Pancreas (tissue), 10 donors: Measurements from ENCODE around the gene FRMD5. TPM values are rescaled to one million over a fixed set of nuclear protein-coding genes. Genes with fewer than 3 reads are reported as not detected.

Source experiments
- ATAC-seq, 4 donors: fragments of 200-7000 bp; cut with Tn5 transposase; one replicate each; pipeline versions ENCODE4 v1.8.0 to v1.9.1; 2020; ENCODE audit warnings: mild to moderate bottlenecking in 4 of 4, moderate library complexity in 4 of 4
- DNase-seq, 6 donors: peaks; one replicate each; pipeline ENCODE4 v3.0.0-alpha.2; 2020
- FAIRE-seq: peaks from 2 replicates; lab custom pipeline; 2012; peaks lifted over from hg19 to GRCh38; lab: Jason Lieb, UNC
- H3K27ac ChIP-seq, 4 donors: fragments of 200-600 bp; sonication (generic); 1 replicate in 3 of 4; 2 replicates in 1 of 4; pipeline versions ENCODE4 v1.5.0 to v1.8.0; 2020
- H3K27me3 ChIP-seq, 4 donors: fragments of 200-600 bp; one replicate each; pipeline ENCODE4 v1.8.0; 2021
- H3K36me3 ChIP-seq, 3 donors: fragments of 200-600 bp; sonication (generic) in 1 of 3; one replicate each; pipeline versions ENCODE4 v1.5.0 to v1.8.0; 2020 to 2021
- H3K4me1 ChIP-seq, 3 donors: fragments of 200-600 bp; one replicate each; pipeline ENCODE4 v1.8.0; 2021
- H3K4me3 ChIP-seq, 4 donors: fragments of 200-600 bp; sonication (generic) in 2 of 4; one replicate each; pipeline versions ENCODE4 v1.5.0 to v1.8.0; 2020 to 2021
- H3K9me3 ChIP-seq, 4 donors: fragments of 200-600 bp; one replicate each; pipeline ENCODE4 v1.8.0; 2021
- WGBS, 2 donors: extraction: QIAGEN DNeasy Blood & Tissue Kit; methylation state at CpG; one replicate each; pipeline ENCODE4 v1.1.7; 2013; 5-methylcytosine and 5-hydroxymethylcytosine counted together
- intact Hi-C, 3 donors: fragments of 100-400 bp; cut with DNase I; formaldehyde crosslinking; loops; one replicate each; pipeline versions ENCODE4 v1.11.1 to v1.14.2; 2022
- polyA plus RNA-seq, 2 donors: library from polyadenylated mRNA; stranded (reverse); fragments of 200-250 nt; gene quantifications; one replicate each; pipeline ENCODE4 v1.2.3, GENCODE V29; 2013
- total RNA-seq, 6 donors: library from RNA; stranded (reverse); fragmentation: NEBNext Ultra II Directional in 4 of 6; extraction: Animal tissue kit (Norgen Biotek cat#: 25700) in 4 of 6; gene quantifications; one replicate each; pipeline versions ENCODE4 v1.2.1 to v1.2.4, GENCODE V29; 2021 to 2023
- TF ChIP-seq, protein P1 (sequence below), 4 donors: fragments of 200-600 bp; sonication (generic) in 3 of 4; IDR thresholded peaks; one replicate each; pipeline versions ENCODE4 v1.5.0 to v1.8.0; 2021; ENCODE audit warnings: antibody characterized with exemption in 4 of 4
- donor health status: healthy with polysubstance abuse.
- donor health status: DM: no; HTN: no; CAD: no; lungs with moderate emphysema.
- donor health status: DM: no; HTN: no; CAD: no.
- donor health status: control.
- donor health status: control.
- donor health status: Bipolar disorder and iron deficiency.
- donor health status: DM: yes; HTN: yes; CAD: no.
- donor health status: DM: no; HTN: no; CAD: no.
- donor health status: DM: no; HTN: no; CAD: no.
- donor health status: DM: yes; HTN: yes; CAD: no.

FRMD5 gene
- total and polyA plus RNA-seq, 8 donors, result 0.04 to 1.5 (median 0.35) TPM; not detected in 1

DNA sequence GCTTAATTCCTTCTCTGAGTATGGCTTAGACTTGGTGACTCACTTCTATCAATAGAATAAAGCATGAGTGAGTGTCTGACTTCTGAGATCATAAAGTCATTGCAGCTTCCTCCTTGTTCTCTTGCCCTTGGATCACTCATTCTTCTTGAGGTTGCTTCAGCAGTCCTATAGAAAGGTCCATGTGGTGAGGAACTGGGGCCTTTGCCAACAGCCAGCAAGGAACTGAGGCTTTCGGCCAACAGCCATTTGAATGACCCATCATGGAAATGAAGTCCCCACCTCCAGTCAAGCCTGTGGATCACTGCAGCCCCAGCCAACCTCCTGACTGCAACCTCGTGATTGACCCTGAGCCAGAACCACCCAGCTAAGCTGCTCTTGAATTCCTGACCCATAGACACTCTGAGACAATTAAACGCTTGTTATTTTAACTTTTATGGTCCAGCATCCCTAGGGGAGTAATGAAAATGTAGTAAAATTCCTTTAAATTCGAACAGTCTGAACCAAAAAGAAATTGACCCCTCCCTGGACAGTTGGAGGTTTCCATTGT lies 283.8 kb downstream of the FRMD5 start:
- 70 to 81% methylated on average over 4 of the region's 4 CpGs for WGBS, 2 donors
- intact Hi-C loops, result no loop called here
- FAIRE-seq (no peak), DNase-seq (no peak), ATAC-seq (peak in 2 of 4 donors; percentile 11 to 21)
- Histone ChIP-seq H3K9me3 (no peaks in the 10 kb centered on the region), H3K27ac (no peak overlapping the region), H3K4me1 (no peaks in the 10 kb centered on the region), H3K27me3 (no peaks in the 10 kb centered on the region), H3K36me3 (no peaks in the 10 kb centered on the region), H3K4me3 (no peak overlapping the region)
- TF ChIP-seq, protein P1, sequence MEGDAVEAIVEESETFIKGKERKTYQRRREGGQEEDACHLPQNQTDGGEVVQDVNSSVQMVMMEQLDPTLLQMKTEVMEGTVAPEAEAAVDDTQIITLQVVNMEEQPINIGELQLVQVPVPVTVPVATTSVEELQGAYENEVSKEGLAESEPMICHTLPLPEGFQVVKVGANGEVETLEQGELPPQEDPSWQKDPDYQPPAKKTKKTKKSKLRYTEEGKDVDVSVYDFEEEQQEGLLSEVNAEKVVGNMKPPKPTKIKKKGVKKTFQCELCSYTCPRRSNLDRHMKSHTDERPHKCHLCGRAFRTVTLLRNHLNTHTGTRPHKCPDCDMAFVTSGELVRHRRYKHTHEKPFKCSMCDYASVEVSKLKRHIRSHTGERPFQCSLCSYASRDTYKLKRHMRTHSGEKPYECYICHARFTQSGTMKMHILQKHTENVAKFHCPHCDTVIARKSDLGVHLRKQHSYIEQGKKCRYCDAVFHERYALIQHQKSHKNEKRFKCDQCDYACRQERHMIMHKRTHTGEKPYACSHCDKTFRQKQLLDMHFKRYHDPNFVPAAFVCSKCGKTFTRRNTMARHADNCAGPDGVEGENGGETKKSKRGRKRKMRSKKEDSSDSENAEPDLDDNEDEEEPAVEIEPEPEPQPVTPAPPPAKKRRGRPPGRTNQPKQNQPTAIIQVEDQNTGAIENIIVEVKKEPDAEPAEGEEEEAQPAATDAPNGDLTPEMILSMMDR (IDR thresholded peaks at IDR 0.05), result no peak

DNA sequence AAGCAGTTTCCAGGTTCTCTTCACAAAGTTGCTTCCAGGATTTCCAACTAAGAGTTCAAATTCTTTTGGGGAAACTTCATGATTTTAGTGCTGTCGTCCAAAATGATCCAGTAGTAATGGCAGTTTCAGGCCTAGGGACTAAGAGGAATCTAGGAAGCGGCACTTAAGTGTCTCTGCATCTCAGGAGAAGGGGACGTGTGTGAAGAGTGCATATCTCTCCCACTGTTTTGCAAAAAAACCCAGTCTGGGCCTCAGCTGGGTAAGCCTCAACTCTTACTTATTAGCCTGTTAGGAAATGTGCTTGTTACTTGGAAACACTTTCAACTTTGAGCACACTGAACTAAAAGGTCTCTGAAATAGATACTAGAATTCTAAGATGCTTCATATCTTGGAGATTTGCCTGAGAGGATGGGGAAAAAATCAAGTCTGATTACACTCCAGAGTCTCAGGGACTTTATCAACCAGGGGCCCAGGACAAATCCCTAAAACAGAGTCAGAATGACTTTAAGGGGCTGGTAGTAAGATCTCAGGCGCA lies 286.5 kb downstream of the FRMD5 start:
- H3K4me1 ChIP-seq, result no peaks in the 10 kb centered on the region
- no peaks in the 10 kb centered on the region for H3K27me3 ChIP-seq
- intact Hi-C loops, result loop anchor here in 2 of 3 donors (10.0 kb wide), 1 partner anchor 156 kb away; no protein-coding TSS in a partner anchor
- no peaks in the 10 kb centered on the region for H3K36me3 ChIP-seq
- ATAC-seq (no peak), DNase-seq (no peak), FAIRE-seq (no peak)
- WGBS, 2 donors, result 85 to 90% methylated on average over 4 of the region's 4 CpGs
- no peak overlapping the region for H3K4me3 ChIP-seq
- TF ChIP-seq, protein P1 (IDR thresholded peaks at IDR 0.05), result no peak
- H3K27ac ChIP-seq, result no peak overlapping the region
- no peaks in the 10 kb centered on the region for H3K9me3 ChIP-seq

DNA sequence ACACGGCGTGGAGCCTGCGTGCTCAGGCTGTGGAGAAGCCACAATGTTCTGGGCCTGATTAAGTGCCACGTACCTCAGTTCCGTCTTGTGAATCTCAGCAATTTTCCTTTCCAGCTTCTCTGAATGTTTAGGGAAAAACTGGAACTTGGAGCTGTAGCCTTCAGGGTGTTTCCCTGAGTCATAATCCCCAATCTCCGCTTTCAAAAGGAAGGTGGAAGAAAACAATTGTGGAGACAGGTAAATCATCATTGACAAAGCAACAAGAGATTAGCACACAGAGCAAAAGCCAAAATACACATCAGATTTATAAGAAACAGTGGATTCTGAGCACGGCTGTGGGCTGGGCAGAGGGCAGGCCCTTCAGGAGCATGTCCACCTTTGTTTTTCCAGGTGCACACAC lies 289.3 kb downstream of the FRMD5 start:
- no peaks in the 10 kb centered on the region for H3K9me3 ChIP-seq
- no peaks in the 10 kb centered on the region for H3K27me3 ChIP-seq
- no peak for ATAC-seq
- WGBS, 2 donors, result 91% methylated on average over 7 of the region's 7 CpGs
- intact Hi-C loops, result loop anchor here in 2 of 3 donors (10.0 kb wide), 1 partner anchor 159 kb away; no protein-coding TSS in a partner anchor
- H3K36me3 ChIP-seq, result no peaks in the 10 kb centered on the region
- H3K27ac ChIP-seq, result no peak overlapping the region
- no peak for DNase-seq
- TF ChIP-seq, protein P1 (IDR thresholded peaks at IDR 0.05), result no peak
- H3K4me3 ChIP-seq, result no peak overlapping the region
- H3K4me1 ChIP-seq, result no peaks in the 10 kb centered on the region
- no peak for FAIRE-seq

DNA sequence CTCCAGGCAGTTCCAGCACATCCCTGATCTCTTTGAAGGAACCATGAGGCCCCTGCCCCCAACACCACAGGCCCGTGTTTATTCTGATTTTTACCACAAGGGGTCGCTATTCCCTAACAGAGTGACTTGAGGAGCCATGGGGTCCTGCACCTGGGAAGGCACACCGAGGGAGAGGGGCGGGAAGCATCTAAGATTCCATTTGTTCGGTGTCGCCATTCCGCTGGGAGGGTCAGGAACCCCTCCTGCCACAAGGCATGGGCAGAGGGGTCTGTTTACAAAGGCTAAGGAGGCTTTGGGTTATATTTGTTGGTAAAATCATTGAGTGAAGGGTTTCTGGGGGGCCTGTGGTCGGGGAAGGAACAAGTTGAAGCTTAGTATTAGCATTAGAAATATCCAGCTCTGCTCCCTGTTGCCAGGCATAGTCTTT lies 291.2 kb downstream of the FRMD5 start:
- no peaks in the 10 kb centered on the region for H3K4me1 ChIP-seq
- H3K36me3 ChIP-seq, result no peaks in the 10 kb centered on the region
- intact Hi-C loops, result loop anchor here in 2 of 3 donors (10.0 kb wide), 1 partner anchor 161 kb away; no protein-coding TSS in a partner anchor
- no peaks in the 10 kb centered on the region for H3K9me3 ChIP-seq
- H3K27me3 ChIP-seq, result no peaks in the 10 kb centered on the region
- FAIRE-seq, result no peak
- WGBS, 2 donors, result 16 to 25% methylated on average over 8 of the region's 8 CpGs
- DNase-seq, result peak in 2 of 6 donors; percentile 13 to 54
- H3K27ac ChIP-seq, result no peak overlapping the region
- no peak overlapping the region for H3K4me3 ChIP-seq
- peak; percentile 63 to 86 (median 78) for ATAC-seq
- TF ChIP-seq, protein P1 (IDR thresholded peaks at IDR 0.05), result peak; percentile 64 to 75 (median 69)

DNA sequence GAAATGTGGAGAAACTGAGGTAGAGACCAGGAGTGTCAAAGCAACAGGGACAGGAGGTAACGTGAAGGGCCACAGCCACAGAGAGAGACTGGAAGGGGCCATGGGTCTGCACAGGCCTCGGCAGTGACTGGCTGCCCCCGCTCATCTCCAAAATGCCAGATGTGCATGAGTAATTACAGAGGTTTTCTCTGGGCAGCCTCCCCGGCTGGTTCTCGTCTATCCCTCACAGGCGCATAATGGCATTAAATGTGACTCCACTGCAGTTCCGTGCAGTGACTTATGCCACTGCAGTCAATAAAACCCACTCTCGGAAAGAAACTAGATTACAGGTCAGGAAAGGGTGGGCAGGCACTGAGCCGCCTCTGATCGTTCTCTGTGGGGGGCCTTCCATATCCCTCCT lies 293.6 kb downstream of the FRMD5 start:
- H3K9me3 ChIP-seq, result no peaks in the 10 kb centered on the region
- TF ChIP-seq, protein P1 (IDR thresholded peaks at IDR 0.05), result no peak
- intact Hi-C loops, result loop anchor here in 2 of 3 donors (10.0 kb wide), 1 partner anchor 163 kb away; no protein-coding TSS in a partner anchor
- H3K27ac ChIP-seq, result no peak overlapping the region
- WGBS, 2 donors, result 90 to 96% methylated on average over 10 of the region's 10 CpGs
- no peak for ATAC-seq
- DNase-seq, result no peak
- no peak overlapping the region for H3K4me3 ChIP-seq
- H3K4me1 ChIP-seq, result no peaks in the 10 kb centered on the region
- no peak for FAIRE-seq
- no peaks in the 10 kb centered on the region for H3K27me3 ChIP-seq
- no peaks in the 10 kb centered on the region for H3K36me3 ChIP-seq
